HepG2 (cell line): Measurements from ENCODE around the gene UCKL1. TPM values are rescaled to one million over a fixed set of nuclear protein-coding genes. Genes with fewer than 3 reads are reported as not detected.

Experiments used
- ARID3A ChIP-seq: IDR thresholded peaks from 2 replicates; pipeline ENCODE4 v1.6.1; 2012; ENCODE audit warnings: low read depth, low read length, improper control_type of control experiment
- CBX2 ChIP-seq, 2 experiments: fragments of 200-600 bp in 1 of 2; sonication (generic); formaldehyde crosslinking in 1 of 2; IDR thresholded peaks; 2 replicates each; pipeline versions ENCODE4 v1.7.0 to v1.8.1; 2018 to 2022; ENCODE audit warnings: low read depth in 2 of 2, low read length in 1 of 2, mild to moderate bottlenecking in 1 of 2, missing genetic modification reagents in 1 of 2
- DDIT3 ChIP-seq: sonication (generic); formaldehyde crosslinking; IDR thresholded peaks from 2 replicates; pipeline ENCODE4 v1.4.0; 2020; ENCODE audit warnings: mild to moderate bottlenecking, missing genetic modification reagents
- JUND ChIP-seq: sonication (generic); formaldehyde crosslinking; IDR thresholded peaks from 2 replicates; pipeline ENCODE4 v1.8.0; 2022; ENCODE audit warnings: mild to moderate bottlenecking, missing genetic modification reagents
- MLLT10 ChIP-seq: sonication (generic); formaldehyde crosslinking; IDR thresholded peaks from 2 replicates; pipeline ENCODE4 v1.4.0; 2020; ENCODE audit warnings: missing genetic modification reagents
- NCOA2 ChIP-seq: sonication (generic); formaldehyde crosslinking; IDR thresholded peaks from 2 replicates; pipeline ENCODE4 v1.8.0; 2022; ENCODE audit warnings: inconsistent platforms
- NFE2 ChIP-seq: sonication (generic); formaldehyde crosslinking; IDR thresholded peaks from 2 replicates; pipeline ENCODE4 v1.4.0; 2020; ENCODE audit warnings: missing genetic modification reagents
- TAF1 ChIP-seq: sonication (generic); formaldehyde crosslinking; IDR thresholded peaks from 2 replicates; pipeline ENCODE4 v1.4.0; 2020; ENCODE audit warnings: missing genetic modification reagents
- ZFAT ChIP-seq: sonication (generic); formaldehyde crosslinking; conservative IDR thresholded peaks from 2 replicates; pipeline ENCODE4 v1.8.1; 2023; ENCODE audit warnings: missing genetic modification reagents, inconsistent platforms
- ZNF333 ChIP-seq: sonication (generic); formaldehyde crosslinking; IDR thresholded peaks from 2 replicates; pipeline ENCODE4 v1.4.0; 2020; ENCODE audit warnings: mild to moderate bottlenecking, missing genetic modification reagents, borderline replicate concordance
- ZNF337 ChIP-seq: sonication (generic); formaldehyde crosslinking; IDR thresholded peaks from 2 replicates; pipeline ENCODE4 v1.5.1; 2020; ENCODE audit warnings: missing genetic modification reagents, low read depth, mild to moderate bottlenecking, borderline replicate concordance
- ZNF629 ChIP-seq: sonication (generic); formaldehyde crosslinking; conservative IDR thresholded peaks from 2 replicates; pipeline ENCODE4 v1.5.0; 2020; ENCODE audit warnings: missing genetic modification reagents
- ZNF83 ChIP-seq: sonication (generic); formaldehyde crosslinking; IDR thresholded peaks from 2 replicates; pipeline ENCODE4 v1.4.0; 2020; ENCODE audit warnings: missing genetic modification reagents, mild to moderate bottlenecking, borderline replicate concordance
- ZSCAN12 ChIP-seq: sonication (generic); formaldehyde crosslinking; IDR thresholded peaks from 2 replicates; pipeline ENCODE4 v1.9.0; 2021; ENCODE audit warnings: mild to moderate bottlenecking, missing genetic modification reagents
- polyA plus RNA-seq, 8 experiments: library from polyadenylated mRNA; depleted of rRNA in 3 of 8; stranded (reverse) in 7 of 8; unstranded in 1 of 8; fragments of >200 nt; fragmentation: Illumina TruSeq in 4 of 8; extraction: Trizol in 4 of 8; gene quantifications; 2 replicates each; pipeline versions ENCODE4 v1.2.1 to v1.2.3, GENCODE V29; 2011 to 2016; ENCODE audit warnings: low read depth in 4 of 8, missing spikeins in 1 of 8, mixed read lengths in 1 of 8; ENCODE audit not compliant: insufficient read depth in 1 of 8
- total RNA-seq, 5 experiments: library from RNA; depleted of rRNA; stranded (reverse); fragments of >200 nt; fragmentation: Illumina TruSeq; extraction: Trizol; gene quantifications; 2 replicates each; pipeline ENCODE4 v1.2.3, GENCODE V29; 2016; ENCODE audit warnings: low read depth in 1 of 5
- TF ChIP-seq, protein P1 (sequence below): sonication (generic); formaldehyde crosslinking; IDR thresholded peaks from 2 replicates; pipeline ENCODE4 v1.4.0; 2020; ENCODE audit warnings: mild to moderate bottlenecking, missing genetic modification reagents
- TF ChIP-seq, protein P2 (sequence below): sonication (generic); formaldehyde crosslinking; IDR thresholded peaks from 2 replicates; pipeline ENCODE4 v1.8.0; 2022; ENCODE audit warnings: missing genetic modification reagents, low read depth, mild to moderate bottlenecking, borderline replicate concordance
- TF ChIP-seq, protein P3 (sequence below): IDR thresholded peaks from 2 replicates; pipeline ENCODE4 v1.6.1; 2012; ENCODE audit warnings: low read length, improper control_type of control experiment

UCKL1 gene
- total and polyA plus RNA-seq, 2 of the 13 experiments (the other 11 are each of a cell fraction or from before 2014, with no cell fraction given) = 50.2 to 126 TPM

DNA sequence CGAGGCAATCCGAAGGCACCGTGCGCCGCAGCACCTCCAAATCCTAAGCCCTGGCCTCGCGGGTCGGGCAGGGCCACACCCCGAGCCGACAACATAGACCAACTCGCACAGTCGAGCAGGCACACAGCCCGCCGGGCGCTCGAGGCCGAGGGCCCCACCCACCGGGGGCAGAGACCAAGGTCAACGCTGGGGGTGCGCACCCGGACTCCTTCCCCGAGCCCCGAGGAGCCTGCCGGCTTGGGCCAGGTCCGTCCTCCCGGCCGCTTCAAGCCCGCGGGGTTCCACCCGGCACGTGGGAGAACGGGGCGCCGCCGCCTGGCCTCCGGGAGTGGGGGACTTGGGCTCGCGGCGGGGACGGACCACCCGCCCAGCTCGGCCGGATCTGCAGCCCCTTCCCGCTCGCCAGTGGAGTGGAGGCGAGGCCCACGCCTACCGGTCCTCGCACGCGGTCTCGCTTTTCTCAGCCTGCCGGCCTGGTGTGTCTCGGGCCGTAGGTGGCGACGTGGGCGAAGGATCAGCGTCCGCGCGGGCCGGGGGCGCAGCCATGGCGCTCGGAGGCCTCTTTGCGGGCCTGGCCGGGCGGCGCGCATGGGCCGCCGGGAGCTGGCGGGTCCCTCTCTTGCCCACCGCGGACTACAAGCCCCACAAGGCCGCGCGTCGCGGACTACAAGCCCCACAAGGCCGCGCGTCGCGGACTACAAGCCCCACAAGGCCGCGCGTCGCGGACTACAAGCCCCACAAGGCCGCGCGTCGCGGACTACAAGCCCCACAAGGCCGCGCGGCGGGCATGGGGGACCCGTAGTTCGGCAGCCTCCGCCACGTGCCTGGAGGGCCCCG is at the start of gene UCKL1 (continued):
- TF ChIP-seq, protein P1, sequence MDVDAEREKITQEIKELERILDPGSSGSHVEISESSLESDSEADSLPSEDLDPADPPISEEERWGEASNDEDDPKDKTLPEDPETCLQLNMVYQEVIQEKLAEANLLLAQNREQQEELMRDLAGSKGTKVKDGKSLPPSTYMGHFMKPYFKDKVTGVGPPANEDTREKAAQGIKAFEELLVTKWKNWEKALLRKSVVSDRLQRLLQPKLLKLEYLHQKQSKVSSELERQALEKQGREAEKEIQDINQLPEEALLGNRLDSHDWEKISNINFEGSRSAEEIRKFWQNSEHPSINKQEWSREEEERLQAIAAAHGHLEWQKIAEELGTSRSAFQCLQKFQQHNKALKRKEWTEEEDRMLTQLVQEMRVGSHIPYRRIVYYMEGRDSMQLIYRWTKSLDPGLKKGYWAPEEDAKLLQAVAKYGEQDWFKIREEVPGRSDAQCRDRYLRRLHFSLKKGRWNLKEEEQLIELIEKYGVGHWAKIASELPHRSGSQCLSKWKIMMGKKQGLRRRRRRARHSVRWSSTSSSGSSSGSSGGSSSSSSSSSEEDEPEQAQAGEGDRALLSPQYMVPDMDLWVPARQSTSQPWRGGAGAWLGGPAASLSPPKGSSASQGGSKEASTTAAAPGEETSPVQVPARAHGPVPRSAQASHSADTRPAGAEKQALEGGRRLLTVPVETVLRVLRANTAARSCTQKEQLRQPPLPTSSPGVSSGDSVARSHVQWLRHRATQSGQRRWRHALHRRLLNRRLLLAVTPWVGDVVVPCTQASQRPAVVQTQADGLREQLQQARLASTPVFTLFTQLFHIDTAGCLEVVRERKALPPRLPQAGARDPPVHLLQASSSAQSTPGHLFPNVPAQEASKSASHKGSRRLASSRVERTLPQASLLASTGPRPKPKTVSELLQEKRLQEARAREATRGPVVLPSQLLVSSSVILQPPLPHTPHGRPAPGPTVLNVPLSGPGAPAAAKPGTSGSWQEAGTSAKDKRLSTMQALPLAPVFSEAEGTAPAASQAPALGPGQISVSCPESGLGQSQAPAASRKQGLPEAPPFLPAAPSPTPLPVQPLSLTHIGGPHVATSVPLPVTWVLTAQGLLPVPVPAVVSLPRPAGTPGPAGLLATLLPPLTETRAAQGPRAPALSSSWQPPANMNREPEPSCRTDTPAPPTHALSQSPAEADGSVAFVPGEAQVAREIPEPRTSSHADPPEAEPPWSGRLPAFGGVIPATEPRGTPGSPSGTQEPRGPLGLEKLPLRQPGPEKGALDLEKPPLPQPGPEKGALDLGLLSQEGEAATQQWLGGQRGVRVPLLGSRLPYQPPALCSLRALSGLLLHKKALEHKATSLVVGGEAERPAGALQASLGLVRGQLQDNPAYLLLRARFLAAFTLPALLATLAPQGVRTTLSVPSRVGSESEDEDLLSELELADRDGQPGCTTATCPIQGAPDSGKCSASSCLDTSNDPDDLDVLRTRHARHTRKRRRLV = no peak; the same call in none of the 2 replicates
- TF ChIP-seq ZNF337 (peak; percentile 92; the same call in 1 of the 2 replicates), ZFAT (CRISPR knock-in tag) (peak; percentile 95), ZNF83 (CRISPR knock-in tag) (peak; percentile 94; the same call in 1 of the 2 replicates), MLLT10 (CRISPR knock-in tag) (peak; percentile 96), NFE2 (no peak; the same call in 1 of the 2 replicates), JUND (CRISPR knock-in tag) (peak; percentile 88), ZSCAN12 (CRISPR knock-in tag) (peak; percentile 94; the same call in 1 of the 2 replicates), DDIT3 (CRISPR knock-in tag) (no peak), ZNF333 (CRISPR knock-in tag) (peak; percentile 100), CBX2 (IDR thresholded peaks at IDR 0.05; ENCODE audit: low read depth, low read length) (no peak), CBX2 (CRISPR knock-in tag; IDR thresholded peaks at IDR 0.05; ENCODE audit: low read depth) (peak; percentile 99), NCOA2 (peak; percentile 86), ZNF629 (peak; percentile 60), ARID3A (no peak), TAF1 (peak; percentile 100)
- TF ChIP-seq, protein P2, sequence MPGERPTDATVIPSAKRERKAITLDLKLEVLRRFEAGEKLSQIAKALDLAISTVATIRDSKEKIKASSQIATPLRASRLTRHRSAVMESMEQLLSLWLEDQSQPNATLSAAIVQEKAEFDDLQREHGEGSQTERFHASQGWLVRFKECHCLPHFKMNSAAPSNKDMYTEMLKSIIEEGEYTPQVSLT (CRISPR knock-in tag) = peak; percentile 80; the same call in 1 of the 2 replicates
- TF ChIP-seq, protein P3, sequence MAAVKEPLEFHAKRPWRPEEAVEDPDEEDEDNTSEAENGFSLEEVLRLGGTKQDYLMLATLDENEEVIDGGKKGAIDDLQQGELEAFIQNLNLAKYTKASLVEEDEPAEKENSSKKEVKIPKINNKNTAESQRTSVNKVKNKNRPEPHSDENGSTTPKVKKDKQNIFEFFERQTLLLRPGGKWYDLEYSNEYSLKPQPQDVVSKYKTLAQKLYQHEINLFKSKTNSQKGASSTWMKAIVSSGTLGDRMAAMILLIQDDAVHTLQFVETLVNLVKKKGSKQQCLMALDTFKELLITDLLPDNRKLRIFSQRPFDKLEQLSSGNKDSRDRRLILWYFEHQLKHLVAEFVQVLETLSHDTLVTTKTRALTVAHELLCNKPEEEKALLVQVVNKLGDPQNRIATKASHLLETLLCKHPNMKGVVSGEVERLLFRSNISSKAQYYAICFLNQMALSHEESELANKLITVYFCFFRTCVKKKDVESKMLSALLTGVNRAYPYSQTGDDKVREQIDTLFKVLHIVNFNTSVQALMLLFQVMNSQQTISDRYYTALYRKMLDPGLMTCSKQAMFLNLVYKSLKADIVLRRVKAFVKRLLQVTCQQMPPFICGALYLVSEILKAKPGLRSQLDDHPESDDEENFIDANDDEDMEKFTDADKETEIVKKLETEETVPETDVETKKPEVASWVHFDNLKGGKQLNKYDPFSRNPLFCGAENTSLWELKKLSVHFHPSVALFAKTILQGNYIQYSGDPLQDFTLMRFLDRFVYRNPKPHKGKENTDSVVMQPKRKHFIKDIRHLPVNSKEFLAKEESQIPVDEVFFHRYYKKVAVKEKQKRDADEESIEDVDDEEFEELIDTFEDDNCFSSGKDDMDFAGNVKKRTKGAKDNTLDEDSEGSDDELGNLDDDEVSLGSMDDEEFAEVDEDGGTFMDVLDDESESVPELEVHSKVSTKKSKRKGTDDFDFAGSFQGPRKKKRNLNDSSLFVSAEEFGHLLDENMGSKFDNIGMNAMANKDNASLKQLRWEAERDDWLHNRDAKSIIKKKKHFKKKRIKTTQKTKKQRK = no peak
